Hematopoietic multipotent progenitor cell treated with erythropoietin and hydrocortisone succinate and interleukin-3 and kit ligand, for 6 days (in vitro differentiated cells): ENCODE measurements around the gene MS4A5.
A peak's percentile ranks its signal among the peaks of the same experiment; 100 is the strongest.
"Not testable (repeated sequence)": the region's sequence is repeated elsewhere in the genome, so short reads cannot be mapped to it uniquely, and the experiment has no call there.

Experiments used
- DNase-seq: peaks from one replicate; pipeline ENCODE4 v3.0.0-alpha.2; 2015

MS4A5 gene

GRCh38 chr11:60429272-60429671, at the start of gene MS4A5:
MS4A5 (plus strand) TSS chr11:60429572; CDS start chr11:60429675, 103 bp downstream.
- DNase-seq = no peak

GRCh38 chr11:60389279-60389910, 40.0 kb upstream of the MS4A5 start:
- DNase-seq = peak; percentile 7

DNA sequence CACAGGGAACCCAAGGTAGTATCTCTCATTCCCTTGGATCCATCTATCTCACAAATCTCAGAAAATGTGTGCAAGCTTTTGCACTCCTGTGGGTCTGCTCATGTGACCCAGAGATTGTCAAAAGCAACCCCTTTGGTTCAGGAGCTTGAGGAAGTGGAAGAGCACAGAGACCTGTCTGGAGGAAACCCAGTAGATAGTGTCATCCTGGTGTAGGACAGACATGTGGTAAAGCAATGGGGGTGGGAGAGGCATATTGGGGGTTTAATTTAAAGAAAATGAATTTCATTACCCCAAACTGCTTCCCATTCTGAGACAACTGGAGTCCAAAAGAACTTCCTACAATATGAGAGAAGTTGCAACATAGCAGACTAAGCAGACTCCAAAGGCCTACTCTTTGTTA, 39.0 kb upstream of the MS4A5 start:
- no peak for DNase-seq

DNA sequence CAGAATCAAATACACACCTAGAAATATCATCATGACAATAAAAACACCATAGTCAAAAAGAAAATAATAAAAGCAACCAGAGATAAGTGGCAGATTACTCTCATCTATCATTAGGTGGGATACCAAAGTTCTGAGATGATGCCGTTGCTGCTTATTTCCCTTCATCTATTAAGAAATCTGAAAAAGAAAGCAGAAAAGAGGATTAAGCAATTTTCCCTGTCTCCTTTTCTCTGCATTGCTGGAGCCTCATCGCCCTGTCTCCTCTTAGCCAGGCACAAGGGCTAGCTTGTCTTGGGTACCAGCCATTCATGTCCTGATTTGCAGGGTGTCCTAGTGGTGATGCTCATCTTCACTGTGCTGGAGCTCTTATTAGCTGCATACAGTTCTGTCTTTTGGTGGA, 37.0 kb upstream of the MS4A5 start:
- no peak for DNase-seq

DNA sequence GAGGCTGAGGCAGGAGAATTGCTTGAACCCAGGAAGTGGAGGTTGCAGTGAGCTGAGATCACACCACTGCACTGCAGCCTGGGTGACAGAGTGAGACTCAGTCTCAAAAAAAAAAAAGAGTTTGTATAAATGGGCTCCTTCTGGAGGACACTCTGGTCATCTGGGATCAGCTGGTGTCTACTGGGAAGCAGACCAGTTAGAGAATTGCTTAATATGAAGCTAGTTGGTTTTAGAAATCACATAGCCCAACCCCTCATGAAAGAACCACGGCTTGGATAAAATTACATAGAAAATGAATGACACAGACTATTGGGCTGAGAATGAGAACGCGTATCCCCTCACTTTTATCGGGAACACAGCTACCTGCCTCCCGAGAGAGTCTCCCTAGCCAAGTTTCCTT, 36.4 kb upstream of the MS4A5 start:
- no peak for DNase-seq

DNA sequence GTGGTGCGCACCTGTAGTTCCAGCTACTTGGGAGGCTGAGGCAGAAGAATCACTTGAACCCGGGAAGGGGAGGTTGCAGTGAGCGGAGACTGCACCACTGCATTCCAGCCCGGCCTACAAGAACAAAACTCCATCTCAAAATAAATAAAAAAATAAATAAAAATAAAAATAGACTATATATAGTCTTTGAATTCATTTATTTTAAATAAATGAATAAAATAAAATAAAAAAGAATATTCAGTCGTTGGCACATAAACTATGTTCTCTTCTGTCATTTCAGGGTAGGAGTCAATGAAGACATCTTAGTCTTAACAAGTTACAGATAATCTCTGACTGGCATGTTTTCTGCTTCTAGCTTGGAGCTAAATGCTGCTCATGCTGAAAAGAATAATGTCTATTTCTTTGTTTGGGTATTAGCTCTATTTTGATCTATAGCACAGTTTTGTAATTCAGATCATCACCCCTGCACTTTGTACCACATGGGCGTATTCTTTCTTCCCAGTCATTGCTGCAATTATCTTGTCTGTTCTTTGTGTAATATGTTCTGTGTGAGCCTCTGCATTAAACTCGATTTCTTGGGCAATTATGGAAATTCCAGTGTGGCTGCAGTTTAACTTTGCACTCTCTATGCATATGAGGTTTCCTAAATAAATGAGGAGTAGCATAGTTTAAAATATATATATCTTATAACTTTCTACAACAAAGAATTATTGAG, 34.5 kb upstream of the MS4A5 start:
- no peak for DNase-seq

- DNase-seq = no peak
Measured at GRCh38 chr11:60396382-60396781, 33.0 kb upstream of the MS4A5 start, which contains the start of gene MS4A14. MS4A14 (plus strand) TSS chr11:60396459; CDS start chr11:60396579, 120 bp downstream.

- peak; percentile 39 for DNase-seq
Measured at GRCh38 chr11:60396799-60397198, 32.6 kb upstream of the MS4A5 start.

DNA sequence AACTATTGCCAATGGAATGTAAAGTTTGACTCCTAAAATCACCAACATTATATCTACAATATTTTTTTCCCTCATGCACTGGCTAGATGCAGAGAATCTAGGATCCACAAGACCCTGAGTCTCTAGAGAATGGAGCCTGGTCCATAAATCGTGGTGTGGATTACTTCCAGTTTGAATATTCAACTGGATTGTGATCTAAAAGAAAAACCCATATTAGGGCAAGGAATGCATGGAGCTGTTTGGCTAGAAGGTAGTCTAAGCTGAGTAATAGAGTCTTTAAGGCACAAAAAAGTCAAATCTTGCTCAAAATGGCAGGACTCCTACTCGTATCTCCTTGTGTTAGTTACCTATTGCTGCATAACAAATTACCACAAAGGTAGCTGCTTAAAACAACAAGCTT, 9.4 kb upstream of the MS4A5 start:
- no peak for DNase-seq

GRCh38 chr11:60422609-60423008, 6.8 kb upstream of the MS4A5 start:
- DNase-seq = no peak

GRCh38 chr11:60428517-60428916, 855 bp upstream of the MS4A5 start:
- no peak for DNase-seq

DNA sequence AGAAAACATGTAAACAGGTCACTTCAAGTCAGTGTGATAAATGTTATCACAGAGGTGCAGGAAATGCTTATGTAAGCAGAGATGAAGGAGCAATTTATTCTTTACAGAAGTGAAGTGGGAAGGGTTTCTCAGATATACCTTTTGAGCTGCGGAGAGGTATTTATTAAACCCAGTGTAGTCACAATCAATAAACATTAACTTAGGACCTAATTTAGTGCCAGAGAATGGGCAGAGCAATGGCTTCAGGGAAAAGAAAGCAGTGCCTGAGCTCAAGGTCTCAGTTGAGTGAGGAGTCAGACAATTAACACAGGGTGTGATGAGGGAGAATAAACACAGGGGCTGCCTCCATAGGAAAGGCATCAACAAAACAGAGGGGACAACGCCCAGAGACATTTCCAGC, 1.9 kb downstream of the MS4A5 start:
- DNase-seq = no peak

- DNase-seq = no peak
Measured at GRCh38 chr11:60433401-60433800, 4.0 kb downstream of the MS4A5 start.

GRCh38 chr11:60447070-60447469, 17.7 kb downstream of the MS4A5 start:
- no peak for DNase-seq

GRCh38 chr11:60447846-60448245, 18.5 kb downstream of the MS4A5 start:
- no peak for DNase-seq

DNA sequence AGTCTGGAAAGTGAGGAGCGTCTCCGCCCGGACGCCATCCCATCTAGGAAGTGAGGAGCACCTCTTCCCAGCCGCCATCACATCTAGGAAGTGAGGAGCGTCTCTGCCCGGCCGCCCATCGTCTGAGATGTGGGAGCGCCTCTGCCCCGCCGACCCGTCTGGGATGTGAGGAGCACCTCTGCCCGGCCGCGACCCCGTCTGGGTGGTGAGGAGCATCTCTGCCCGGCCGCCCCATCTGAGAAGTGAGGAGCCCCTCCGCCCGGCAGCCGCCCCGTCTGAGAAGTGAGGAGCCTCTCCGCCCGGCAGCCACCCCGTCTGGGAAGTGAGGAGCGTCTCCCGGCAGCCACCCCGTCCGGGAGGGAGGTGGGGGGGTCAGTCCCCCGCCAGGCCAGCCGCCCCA, 21.8 kb downstream of the MS4A5 start:
- not testable (repeated sequence) for DNase-seq

DNA sequence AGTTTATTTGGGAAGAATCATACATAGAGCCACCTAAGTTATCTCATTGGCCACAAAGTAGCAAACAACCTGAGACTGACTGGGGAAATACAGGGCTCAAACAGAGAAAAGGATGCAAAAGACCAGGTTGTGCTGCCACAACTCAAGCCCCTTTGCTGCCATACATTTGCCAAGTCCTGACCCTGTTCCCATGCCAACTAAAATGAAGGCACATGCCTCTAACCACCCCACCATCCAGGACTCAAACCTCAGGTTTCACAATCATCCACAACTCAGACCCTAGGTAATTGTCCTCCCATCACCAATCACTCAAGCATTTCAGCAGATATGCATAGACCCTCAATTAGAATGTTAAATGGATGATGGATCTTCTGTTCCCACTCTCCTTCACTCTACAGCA, 24.8 kb downstream of the MS4A5 start:
- DNase-seq = no peak

GRCh38 chr11:60455531-60456042, 26.2 kb downstream of the MS4A5 start, which contains the start of gene MS4A1:
MS4A1 (plus strand) TSS chr11:60455847; CDS start chr11:60462375, 6,528 bp downstream.
- no peak for DNase-seq

- DNase-seq = no peak
Measured at GRCh38 chr11:60457576-60457975, 28.2 kb downstream of the MS4A5 start.

GRCh38 chr11:60459345-60459744, 30.0 kb downstream of the MS4A5 start:
- no peak for DNase-seq

DNA sequence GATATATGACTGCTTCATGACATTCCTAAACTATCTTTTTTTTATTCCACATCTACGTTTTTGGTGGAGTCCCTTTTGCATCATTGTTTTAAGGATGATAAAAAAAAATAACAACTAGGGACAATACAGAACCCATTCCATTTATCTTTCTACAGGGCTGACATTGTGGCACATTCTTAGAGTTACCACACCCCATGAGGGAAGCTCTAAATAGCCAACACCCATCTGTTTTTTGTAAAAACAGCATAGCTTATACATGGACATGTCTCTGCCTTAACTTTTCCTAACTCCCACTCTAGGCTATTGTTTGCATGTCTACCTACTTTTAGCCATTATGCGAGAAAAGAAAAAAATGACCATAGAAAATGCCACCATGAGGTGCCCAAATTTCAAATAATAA, 39.5 kb downstream of the MS4A5 start:
- DNase-seq = no peak

GRCh38 chr11:60469723-60470122, 40.4 kb downstream of the MS4A5 start:
- no peak for DNase-seq

GRCh38 chr11:60477035-60477445, 47.7 kb downstream of the MS4A5 start:
- DNase-seq = no peak

- DNase-seq = peak; percentile 51
Measured at GRCh38 chr11:60482361-60482760, 53.0 kb downstream of the MS4A5 start.
